Measurements from ENCODE around the gene SMC3.

The SMC3 gene

DNA sequence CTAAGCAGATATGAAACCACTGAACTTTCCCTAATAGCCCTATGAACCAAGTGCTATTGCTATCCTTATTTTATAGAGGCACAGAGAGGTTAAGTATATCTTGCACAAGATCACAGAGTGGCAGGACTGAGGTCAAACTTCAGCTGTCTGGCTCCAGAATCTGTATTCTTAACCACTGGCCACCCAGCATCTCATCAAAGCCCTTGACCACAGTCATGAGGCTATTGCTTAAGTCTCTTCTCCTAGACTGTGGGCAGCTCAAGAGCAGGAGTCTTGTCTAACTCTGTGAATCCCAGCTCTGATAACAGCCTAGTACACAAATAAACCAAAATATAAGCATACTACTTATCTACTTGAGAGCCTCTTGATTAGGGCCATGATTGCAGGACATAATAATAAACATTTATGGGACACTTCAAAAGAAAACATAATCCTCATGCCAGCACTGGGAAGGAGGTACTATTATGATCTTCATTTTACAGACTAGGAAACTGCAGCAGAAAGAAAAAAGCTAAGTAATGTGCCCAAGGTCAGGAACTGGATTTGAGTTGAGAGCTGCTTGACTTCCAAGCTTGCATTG lies 22.4 kb upstream of the SMC3 start:
- Histone ChIP-seq H3K36me3 (no peaks in the 10 kb centered on the region), H3K9ac (no peak overlapping the region), H3K27me3 (no peaks in the 10 kb centered on the region), H3K4me2 (no peak overlapping the region), H3K4me1 (no peaks in the 10 kb centered on the region), H3K9me3 (no peaks in the 10 kb centered on the region), H4K20me1 (no peaks in the 10 kb centered on the region), H3K27ac (no peak overlapping the region), H3K4me3 (no peak overlapping the region)
- TF ChIP-seq Cebpa-rat (IDR thresholded peaks at IDR 0.05) = no peak

DNA sequence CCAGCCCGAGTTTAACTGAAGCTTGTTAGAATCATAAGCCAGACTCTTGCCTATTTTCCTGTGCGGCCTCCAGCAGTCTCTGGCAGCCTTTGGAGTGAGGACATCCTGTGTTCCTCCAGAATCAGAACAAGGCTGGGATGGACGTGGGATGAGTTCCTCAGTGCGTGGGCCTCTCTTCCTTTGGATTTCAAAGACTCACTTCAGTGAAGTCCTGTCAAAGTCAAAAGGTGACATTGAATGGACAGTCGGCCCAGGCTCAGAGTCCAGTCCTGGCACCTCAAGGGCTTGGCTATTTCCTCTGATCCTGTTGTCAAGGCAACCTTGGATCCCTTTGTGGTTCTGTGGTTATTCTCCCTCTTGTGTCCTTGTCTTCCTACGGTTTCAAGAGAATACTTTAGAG lies 21.4 kb upstream of the SMC3 start:
- no peak overlapping the region for H3K27ac ChIP-seq
- no peaks in the 10 kb centered on the region for H3K36me3 ChIP-seq
- H3K9ac ChIP-seq = no peak overlapping the region
- no peaks in the 10 kb centered on the region for H3K4me1 ChIP-seq
- H3K9me3 ChIP-seq = no peaks in the 10 kb centered on the region
- no peak overlapping the region for H3K4me3 ChIP-seq
- no peaks in the 10 kb centered on the region for H3K27me3 ChIP-seq
- no peak overlapping the region for H3K4me2 ChIP-seq
- no peaks in the 10 kb centered on the region for H4K20me1 ChIP-seq
- no peak for TF ChIP-seq Cebpa-rat (IDR thresholded peaks at IDR 0.05)

DNA sequence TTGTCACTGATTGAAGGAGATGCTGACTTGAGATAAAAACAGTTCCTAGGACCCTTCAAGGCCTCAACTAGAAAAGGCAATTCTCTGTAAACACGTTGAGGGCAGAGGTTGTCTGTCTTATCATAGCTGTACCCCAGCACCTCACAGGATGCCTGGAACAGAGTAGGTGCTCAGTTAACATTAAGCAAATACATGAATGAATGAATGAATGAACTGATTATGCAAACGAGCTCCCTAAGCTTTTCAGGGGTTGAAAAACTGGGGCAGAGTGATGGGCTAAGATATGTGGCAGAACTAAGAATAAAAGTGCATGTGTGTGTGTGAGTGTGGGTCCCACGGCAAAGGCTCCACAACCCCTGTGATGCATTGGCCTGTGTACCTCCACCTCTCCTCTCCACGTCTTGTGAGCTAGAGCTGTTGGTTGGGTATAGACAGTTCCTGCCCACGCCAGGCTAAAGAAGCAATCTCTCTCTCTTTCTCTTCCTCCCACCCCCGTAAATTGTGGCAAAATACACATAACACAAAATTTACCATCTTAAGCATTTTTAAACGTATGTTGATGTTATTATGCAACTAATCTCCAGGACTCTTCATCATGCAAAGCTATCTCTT lies 20.9 kb upstream of the SMC3 start:
- no peak overlapping the region for H3K4me2 ChIP-seq
- H3K4me1 ChIP-seq = no peaks in the 10 kb centered on the region

DNA sequence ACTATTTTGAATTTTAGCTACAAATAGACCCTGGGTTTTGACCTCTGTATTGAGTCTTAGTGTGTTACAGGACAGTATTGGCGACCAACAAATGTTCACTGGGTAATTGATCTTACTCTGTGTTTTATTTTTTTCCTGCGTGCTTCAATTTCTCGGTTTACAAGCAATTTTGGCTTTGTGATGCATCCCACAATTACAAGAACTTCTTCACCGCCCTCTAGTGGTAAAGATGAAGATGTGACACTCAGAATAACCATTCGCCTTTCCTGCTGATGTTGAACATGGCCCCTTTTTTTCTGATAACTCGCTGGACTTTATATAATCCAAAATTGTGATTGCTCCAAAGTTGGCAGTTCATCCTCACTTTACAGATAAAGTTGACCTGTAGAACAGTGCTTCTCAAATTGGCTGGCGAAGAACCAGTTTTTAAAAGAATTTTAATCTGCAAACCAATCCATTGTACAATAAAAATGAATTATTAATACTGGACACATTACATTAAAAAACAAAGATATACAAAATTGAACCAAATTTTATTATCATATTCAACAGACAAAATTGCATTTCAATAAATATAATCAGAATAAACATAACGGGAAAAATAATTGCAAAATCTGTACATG lies 20.2 kb upstream of the SMC3 start:
- Histone ChIP-seq H4K20me1 (no peaks in the 10 kb centered on the region), H3K4me1 (no peaks in the 10 kb centered on the region), H3K27me3 (no peaks in the 10 kb centered on the region), H3K27ac (no peak overlapping the region), H3K9me3 (no peaks in the 10 kb centered on the region), H3K36me3 (no peaks in the 10 kb centered on the region), H3K9ac (no peak overlapping the region), H3K4me2 (no peak overlapping the region), H3K4me3 (no peak overlapping the region)
- TF ChIP-seq Cebpa-rat (IDR thresholded peaks at IDR 0.05) = no peak

More for the DNA sequence above, 20.9 kb upstream of the SMC3 start:
- Histone ChIP-seq H3K36me3 (no peaks in the 10 kb centered on the region), H4K20me1 (no peaks in the 10 kb centered on the region), H3K4me3 (no peak overlapping the region), H3K9ac (no peak overlapping the region), H3K27me3 (no peaks in the 10 kb centered on the region), H3K9me3 (no peaks in the 10 kb centered on the region), H3K27ac (no peak overlapping the region)
- TF ChIP-seq Cebpa-rat (IDR thresholded peaks at IDR 0.05) = no peak

DNA sequence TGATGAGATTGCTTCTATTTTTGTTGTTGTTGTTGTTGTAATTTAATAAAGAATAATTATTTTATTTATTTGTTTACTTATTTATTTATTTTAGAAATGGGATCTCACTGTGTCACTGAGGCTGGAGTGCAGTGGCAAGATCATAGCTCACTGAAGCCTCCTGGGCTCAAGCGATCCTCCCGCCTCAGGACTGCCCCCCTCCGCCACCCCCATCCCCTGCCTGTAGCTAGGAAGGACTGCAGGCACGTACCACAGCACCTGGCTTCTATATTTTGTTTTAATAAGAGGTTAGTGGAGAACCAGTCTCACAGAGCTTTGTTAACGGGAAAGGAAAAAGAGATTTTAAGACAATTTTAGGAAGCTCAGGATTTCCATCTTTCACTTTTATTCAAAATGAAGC lies 19.5 kb upstream of the SMC3 start:
- H3K4me1 ChIP-seq = no peaks in the 10 kb centered on the region
- H3K27me3 ChIP-seq = no peaks in the 10 kb centered on the region
- H3K36me3 ChIP-seq = no peaks in the 10 kb centered on the region
- no peaks in the 10 kb centered on the region for H3K9me3 ChIP-seq
- H3K4me3 ChIP-seq = no peak overlapping the region
- TF ChIP-seq Cebpa-rat (IDR thresholded peaks at IDR 0.05) = no peak
- H3K9ac ChIP-seq = no peak overlapping the region
- no peak overlapping the region for H3K27ac ChIP-seq
- no peak overlapping the region for H3K4me2 ChIP-seq
- H4K20me1 ChIP-seq = no peaks in the 10 kb centered on the region

DNA sequence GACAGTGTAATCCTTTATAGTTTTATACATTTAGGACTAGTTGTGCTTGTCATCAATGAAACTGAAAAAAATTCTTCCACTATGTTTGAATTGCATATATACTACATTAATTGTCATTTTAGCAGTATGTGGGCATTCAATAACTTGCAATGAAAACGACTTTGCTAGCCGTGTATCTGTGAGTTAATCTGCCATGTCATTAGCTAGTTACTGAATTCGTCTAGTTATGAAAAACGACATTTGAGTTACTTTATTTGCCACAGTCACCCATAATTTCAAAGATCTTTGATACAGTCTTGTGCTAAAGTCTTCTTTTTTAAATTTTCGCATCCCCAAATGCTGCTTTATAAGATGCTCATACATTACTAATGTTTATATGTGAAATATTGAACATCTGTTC lies 18.3 kb upstream of the SMC3 start:
- Histone ChIP-seq H3K4me2 (no peak overlapping the region), H3K27me3 (no peaks in the 10 kb centered on the region), H3K4me3 (no peak overlapping the region), H3K27ac (no peak overlapping the region), H3K9ac (no peak overlapping the region), H3K9me3 (no peaks in the 10 kb centered on the region), H4K20me1 (no peaks in the 10 kb centered on the region), H3K4me1 (no peaks in the 10 kb centered on the region), H3K36me3 (no peaks in the 10 kb centered on the region)
- TF ChIP-seq Cebpa-rat (IDR thresholded peaks at IDR 0.05) = no peak

DNA sequence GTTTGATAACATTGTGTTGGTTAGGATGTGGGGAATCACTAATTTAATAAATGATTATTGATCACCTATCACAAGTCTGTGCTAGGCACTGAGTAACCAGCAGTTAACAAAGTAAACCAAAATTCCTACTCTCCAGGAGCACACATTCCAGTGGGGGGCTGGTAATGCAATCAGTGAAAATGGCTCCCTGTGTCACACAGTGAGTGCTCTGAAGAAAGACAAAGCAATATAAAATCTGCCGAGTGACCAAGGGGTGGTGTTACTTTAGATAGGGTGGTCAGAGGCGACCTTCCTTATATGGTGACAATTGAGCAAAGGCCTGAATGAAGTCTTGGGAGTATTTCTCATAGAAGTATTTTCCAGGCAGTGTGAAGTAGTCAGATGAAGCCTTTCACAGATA lies 13.6 kb upstream of the SMC3 start:
- Histone ChIP-seq H3K9me3 (no peaks in the 10 kb centered on the region), H3K4me3 (no peak overlapping the region), H3K4me1 (no peaks in the 10 kb centered on the region), H3K4me2 (no peak overlapping the region), H3K27ac (no peak overlapping the region), H3K27me3 (no peaks in the 10 kb centered on the region), H4K20me1 (no peaks in the 10 kb centered on the region), H3K36me3 (no peaks in the 10 kb centered on the region), H3K9ac (no peak overlapping the region)
- no peak for TF ChIP-seq Cebpa-rat (IDR thresholded peaks at IDR 0.05)

DNA sequence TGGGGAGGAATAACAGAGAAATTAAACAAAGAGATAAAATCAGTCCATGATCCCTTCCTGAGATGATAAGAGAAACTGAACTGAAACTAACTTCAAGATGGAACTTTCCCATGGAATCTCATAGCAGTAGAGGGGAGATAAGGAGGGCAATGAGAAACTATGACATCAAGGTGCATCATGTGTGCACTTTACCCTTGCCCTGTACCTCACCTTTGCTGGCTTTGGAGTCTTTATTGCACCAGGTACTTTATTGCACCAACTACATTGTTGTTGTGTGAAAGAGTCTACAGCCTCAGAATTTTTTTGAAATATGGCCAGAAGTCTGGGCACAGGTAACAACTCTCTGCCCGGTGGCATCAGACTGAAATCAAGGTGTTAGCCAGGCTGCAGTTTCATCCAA lies 11.2 kb upstream of the SMC3 start:
- H3K4me1 ChIP-seq = no peaks in the 10 kb centered on the region

DNA sequence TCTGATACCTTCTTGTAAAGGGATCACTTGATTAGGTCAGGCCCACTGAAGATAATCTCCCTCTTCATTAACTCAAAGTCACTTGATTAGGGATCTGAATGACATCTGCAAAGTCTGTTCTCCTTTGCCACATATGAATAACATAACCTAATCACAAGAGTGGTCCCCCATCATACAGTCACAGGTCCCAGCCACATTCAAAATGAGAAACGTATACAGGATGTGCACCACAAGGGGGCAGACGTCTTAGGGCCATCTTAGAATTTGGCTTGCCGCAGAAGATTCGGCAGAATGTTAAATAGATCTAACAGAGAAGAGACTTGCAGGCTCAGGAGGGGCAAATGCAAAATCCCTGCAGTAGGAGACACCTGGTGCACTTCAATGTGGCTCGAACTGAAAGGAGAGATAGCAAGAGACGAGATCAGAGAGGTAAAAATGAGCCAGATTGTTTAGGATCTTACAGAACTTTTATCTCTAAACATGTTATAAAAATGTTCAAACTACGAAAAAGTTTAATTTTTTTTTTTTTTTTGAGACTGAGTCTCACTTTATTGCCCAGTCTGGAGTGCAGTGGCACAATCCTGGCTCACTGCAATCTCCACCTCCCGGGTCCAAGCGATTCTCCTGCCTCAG lies 10.4 kb upstream of the SMC3 start:
- Histone ChIP-seq H3K4me1 (peaks cover 2% of the 10 kb centered on the region; the same call in 1 of the 2 replicates), H3K4me2 (no peak overlapping the region), H4K20me1 (no peaks in the 10 kb centered on the region), H3K9me3 (no peaks in the 10 kb centered on the region), H3K27me3 (no peaks in the 10 kb centered on the region), H3K9ac (no peak overlapping the region), H3K36me3 (no peaks in the 10 kb centered on the region), H3K4me3 (no peak overlapping the region), H3K27ac (no peak overlapping the region)
- no peak for TF ChIP-seq Cebpa-rat (IDR thresholded peaks at IDR 0.05)

More for the DNA sequence above, 11.2 kb upstream of the SMC3 start:
- Histone ChIP-seq H4K20me1 (no peaks in the 10 kb centered on the region), H3K9ac (no peak overlapping the region), H3K4me2 (no peak overlapping the region), H3K9me3 (no peaks in the 10 kb centered on the region), H3K27ac (no peak overlapping the region), H3K36me3 (no peaks in the 10 kb centered on the region), H3K4me3 (no peak overlapping the region), H3K27me3 (no peaks in the 10 kb centered on the region)
- TF ChIP-seq Cebpa-rat (IDR thresholded peaks at IDR 0.05) = no peak

DNA sequence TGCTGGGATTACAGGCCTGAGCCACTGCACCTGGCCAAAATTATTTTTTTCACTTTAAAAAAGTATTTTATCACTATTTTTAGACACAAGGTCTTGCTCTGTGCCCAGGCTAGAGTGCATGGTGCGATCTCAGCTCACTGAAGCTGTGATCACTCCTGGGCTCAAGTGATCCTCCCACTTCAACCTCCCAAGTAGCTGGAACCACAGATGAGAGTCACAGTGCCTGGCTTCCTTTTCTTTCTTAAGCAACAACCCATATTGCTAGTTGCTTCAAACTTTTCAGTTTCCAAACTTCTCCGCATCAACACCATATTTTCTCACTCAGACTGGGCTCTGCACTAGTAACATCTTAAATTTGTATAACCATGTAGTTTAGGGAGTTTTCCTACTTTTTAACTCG lies 9.5 kb upstream of the SMC3 start:
- no peaks in the 10 kb centered on the region for H3K27me3 ChIP-seq
- no peak overlapping the region for H3K4me2 ChIP-seq
- no peaks in the 10 kb centered on the region for H3K36me3 ChIP-seq
- H3K27ac ChIP-seq = no peak overlapping the region
- no peaks in the 10 kb centered on the region for H4K20me1 ChIP-seq
- no peak for TF ChIP-seq Cebpa-rat (IDR thresholded peaks at IDR 0.05)
- H3K9ac ChIP-seq = no peak overlapping the region
- peaks cover 11% of the 10 kb centered on the region for H3K4me1 ChIP-seq
- H3K9me3 ChIP-seq = no peaks in the 10 kb centered on the region
- no peak overlapping the region for H3K4me3 ChIP-seq
